ENCODE data around the gene PLEKHM1. TPM values are rescaled to one million over a fixed set of nuclear protein-coding genes. Genes with fewer than 3 reads are reported as not detected.

The PLEKHM1 gene
- total and polyA plus RNA-seq, 2 of the 13 experiments (the other 11 are each of a cell fraction or from before 2014, with no cell fraction given): 7.6 to 13.5 TPM

DNA sequence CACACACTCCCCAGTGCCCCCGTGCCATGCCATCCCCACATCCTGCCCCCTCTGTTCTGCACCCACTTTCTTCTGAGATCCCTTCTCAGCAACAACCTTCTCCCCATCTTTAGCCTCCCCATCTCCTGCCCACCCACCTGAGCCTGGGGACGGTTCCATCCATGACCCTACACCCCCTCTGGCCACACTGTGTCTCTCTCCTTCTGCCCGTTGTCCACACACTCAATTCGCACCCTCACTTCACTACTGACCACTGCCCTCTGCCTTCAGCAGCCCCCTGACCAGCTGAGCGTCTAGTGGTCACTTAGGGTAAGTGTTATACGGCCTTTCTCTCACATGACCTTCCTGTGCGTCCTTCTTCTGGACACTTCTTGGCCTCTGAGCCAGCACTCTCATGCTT is 64.0 kb downstream of the PLEKHM1 start (continued):
- TF ChIP-seq, protein P1, sequence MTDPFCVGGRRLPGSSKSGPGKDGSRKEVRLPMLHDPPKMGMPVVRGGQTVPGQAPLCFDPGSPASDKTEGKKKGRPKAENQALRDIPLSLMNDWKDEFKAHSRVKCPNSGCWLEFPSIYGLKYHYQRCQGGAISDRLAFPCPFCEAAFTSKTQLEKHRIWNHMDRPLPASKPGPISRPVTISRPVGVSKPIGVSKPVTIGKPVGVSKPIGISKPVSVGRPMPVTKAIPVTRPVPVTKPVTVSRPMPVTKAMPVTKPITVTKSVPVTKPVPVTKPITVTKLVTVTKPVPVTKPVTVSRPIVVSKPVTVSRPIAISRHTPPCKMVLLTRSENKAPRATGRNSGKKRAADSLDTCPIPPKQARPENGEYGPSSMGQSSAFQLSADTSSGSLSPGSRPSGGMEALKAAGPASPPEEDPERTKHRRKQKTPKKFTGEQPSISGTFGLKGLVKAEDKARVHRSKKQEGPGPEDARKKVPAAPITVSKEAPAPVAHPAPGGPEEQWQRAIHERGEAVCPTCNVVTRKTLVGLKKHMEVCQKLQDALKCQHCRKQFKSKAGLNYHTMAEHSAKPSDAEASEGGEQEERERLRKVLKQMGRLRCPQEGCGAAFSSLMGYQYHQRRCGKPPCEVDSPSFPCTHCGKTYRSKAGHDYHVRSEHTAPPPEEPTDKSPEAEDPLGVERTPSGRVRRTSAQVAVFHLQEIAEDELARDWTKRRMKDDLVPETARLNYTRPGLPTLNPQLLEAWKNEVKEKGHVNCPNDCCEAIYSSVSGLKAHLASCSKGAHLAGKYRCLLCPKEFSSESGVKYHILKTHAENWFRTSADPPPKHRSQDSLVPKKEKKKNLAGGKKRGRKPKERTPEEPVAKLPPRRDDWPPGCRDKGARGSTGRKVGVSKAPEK (CRISPR knock-in tag; IDR thresholded peaks at IDR 0.05; ENCODE audit: borderline replicate concordance): no peak
- TF ChIP-seq, protein P2, sequence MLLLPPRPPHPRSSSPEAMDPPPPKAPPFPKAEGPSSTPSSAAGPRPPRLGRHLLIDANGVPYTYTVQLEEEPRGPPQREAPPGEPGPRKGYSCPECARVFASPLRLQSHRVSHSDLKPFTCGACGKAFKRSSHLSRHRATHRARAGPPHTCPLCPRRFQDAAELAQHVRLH (CRISPR knock-in tag; IDR thresholded peaks at IDR 0.05; ENCODE audit: borderline replicate concordance, low read depth): no peak
- TF ChIP-seq, protein P3, sequence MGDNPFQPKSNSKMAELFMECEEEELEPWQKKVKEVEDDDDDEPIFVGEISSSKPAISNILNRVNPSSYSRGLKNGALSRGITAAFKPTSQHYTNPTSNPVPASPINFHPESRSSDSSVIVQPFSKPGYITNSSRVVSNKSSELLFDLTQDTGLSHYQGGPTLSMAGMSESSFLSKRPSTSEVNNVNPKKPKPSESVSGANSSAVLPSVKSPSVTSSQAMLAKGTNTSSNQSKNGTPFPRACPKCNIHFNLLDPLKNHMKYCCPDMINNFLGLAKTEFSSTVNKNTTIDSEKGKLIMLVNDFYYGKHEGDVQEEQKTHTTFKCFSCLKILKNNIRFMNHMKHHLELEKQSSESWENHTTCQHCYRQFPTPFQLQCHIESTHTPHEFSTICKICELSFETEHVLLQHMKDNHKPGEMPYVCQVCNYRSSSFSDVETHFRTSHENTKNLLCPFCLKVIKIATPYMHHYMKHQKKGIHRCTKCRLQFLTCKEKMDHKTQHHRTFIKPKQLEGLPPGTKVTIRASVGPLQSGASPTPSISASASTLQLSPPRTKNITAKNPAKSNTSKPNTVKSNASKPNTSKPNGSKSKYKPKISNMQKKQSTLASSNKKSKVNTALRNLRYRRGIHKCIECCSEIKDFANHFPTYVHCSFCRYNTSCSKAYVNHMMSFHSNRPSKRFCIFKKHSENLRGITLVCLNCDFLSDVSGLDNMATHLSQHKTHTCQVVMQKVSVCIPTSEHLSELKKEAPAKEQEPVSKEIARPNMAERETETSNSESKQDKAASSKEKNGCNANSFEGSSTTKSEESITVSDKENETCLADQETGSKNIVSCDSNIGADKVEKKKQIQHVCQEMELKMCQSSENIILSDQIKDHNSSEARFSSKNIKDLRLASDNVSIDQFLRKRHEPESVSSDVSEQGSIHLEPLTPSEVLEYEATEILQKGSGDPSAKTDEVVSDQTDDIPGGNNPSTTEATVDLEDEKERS (CRISPR knock-in tag; IDR thresholded peaks at IDR 0.05): no peak
- no peak for TF ChIP-seq ZZZ3 (CRISPR knock-in tag; IDR thresholded peaks at IDR 0.05; ENCODE audit: borderline replicate concordance)
- no peak for TF ChIP-seq RXRB (CRISPR knock-in tag; IDR thresholded peaks at IDR 0.05; ENCODE audit: borderline replicate concordance)
